ENCODE measurements around the gene SUCLA2.

SUCLA2 gene

GRCh38 chr13:48037346-48038173 lies 36.5 kb upstream of the SUCLA2 start, which contains the start of gene NUDT15:
NUDT15 (plus strand) TSS chr13:48037726; CDS start chr13:48037747, 21 bp downstream.
- peak; percentile 92 for TF ChIP-seq CTCF (IDR thresholded peaks at IDR 0.05; ENCODE audit: extremely low read depth, missing control alignments)
- peak; percentile 93 for DNase-seq (ENCODE audit: low spot score)

- no peak for TF ChIP-seq CTCF (IDR thresholded peaks at IDR 0.05; ENCODE audit: extremely low read depth, missing control alignments)
- DNase-seq (ENCODE audit: low spot score) = no peak
Observed at GRCh38 chr13:48029859-48030258, 28.8 kb upstream of the SUCLA2 start.

- no peak for TF ChIP-seq CTCF (IDR thresholded peaks at IDR 0.05; ENCODE audit: extremely low read depth, missing control alignments)
- no peak for DNase-seq (ENCODE audit: low spot score)
Observed at GRCh38 chr13:48028066-48028465, 27.0 kb upstream of the SUCLA2 start.

- no peak for DNase-seq (ENCODE audit: low spot score)
- TF ChIP-seq CTCF (IDR thresholded peaks at IDR 0.05; ENCODE audit: extremely low read depth, missing control alignments) = no peak
Observed at GRCh38 chr13:48019796-48020195, 18.7 kb upstream of the SUCLA2 start.

GRCh38 chr13:48018637-48019036 lies 17.6 kb upstream of the SUCLA2 start:
- TF ChIP-seq CTCF (IDR thresholded peaks at IDR 0.05; ENCODE audit: extremely low read depth, missing control alignments) = no peak

GRCh38 chr13:48014359-48014758 lies 13.3 kb upstream of the SUCLA2 start:
- no peak for DNase-seq (ENCODE audit: low spot score)
- no peak for TF ChIP-seq CTCF (IDR thresholded peaks at IDR 0.05; ENCODE audit: extremely low read depth, missing control alignments)

More at GRCh38 chr13:48018637-48019036, 17.6 kb upstream of the SUCLA2 start:
- no peak for DNase-seq (ENCODE audit: low spot score)

- no peak for DNase-seq (ENCODE audit: low spot score)
- TF ChIP-seq CTCF (IDR thresholded peaks at IDR 0.05; ENCODE audit: extremely low read depth, missing control alignments) = no peak
Observed at GRCh38 chr13:48012668-48013067, 11.6 kb upstream of the SUCLA2 start.
